ENCODE results near the gene GHRHR.

Gene GHRHR

GRCh38 chr7:30969604-30969970 is 5.8 kb downstream of the GHRHR start:
- DNase-seq = no peak

- no peak for DNase-seq
Observed at GRCh38 chr7:30970074-30970473, 6.3 kb downstream of the GHRHR start.

- DNase-seq = no peak
Observed at GRCh38 chr7:30970594-30971094, 6.9 kb downstream of the GHRHR start.

GRCh38 chr7:30971440-30971839 is 7.7 kb downstream of the GHRHR start:
- no peak for DNase-seq

- no peak for DNase-seq
Observed at GRCh38 chr7:30971840-30972563, 8.2 kb downstream of the GHRHR start.

GRCh38 chr7:30973292-30973691 is 9.5 kb downstream of the GHRHR start:
- DNase-seq = no peak

- no peak for DNase-seq
Observed at GRCh38 chr7:30973791-30974604, 10.2 kb downstream of the GHRHR start.

GRCh38 chr7:30974605-30975255 is 11.0 kb downstream of the GHRHR start:
- no peak for DNase-seq

- DNase-seq = no peak
Observed at GRCh38 chr7:30975256-30975899, 11.6 kb downstream of the GHRHR start.

GRCh38 chr7:30976381-30976780 is 12.6 kb downstream of the GHRHR start:
- DNase-seq = no peak

GRCh38 chr7:30977222-30977621 is 13.5 kb downstream of the GHRHR start:
- no peak for DNase-seq

- no peak for DNase-seq
Observed at GRCh38 chr7:30977896-30978564, 14.3 kb downstream of the GHRHR start.

- DNase-seq = no peak
Observed at GRCh38 chr7:30979027-30979426, 15.3 kb downstream of the GHRHR start.

- DNase-seq = no peak
Observed at GRCh38 chr7:30980194-30980593, 16.4 kb downstream of the GHRHR start.

- no peak for DNase-seq
Observed at GRCh38 chr7:30980751-30981150, 17.0 kb downstream of the GHRHR start.

- peak; percentile 88 for DNase-seq
Observed at GRCh38 chr7:30983042-30983913, 19.5 kb downstream of the GHRHR start.

GRCh38 chr7:30983914-30984247 is 20.1 kb downstream of the GHRHR start:
- no peak for DNase-seq

GRCh38 chr7:30984359-30985107 is 20.8 kb downstream of the GHRHR start:
- DNase-seq = no peak

- DNase-seq = no peak
Observed at GRCh38 chr7:30985756-30986155, 22.0 kb downstream of the GHRHR start.

GRCh38 chr7:30986331-30986730 is 22.6 kb downstream of the GHRHR start:
- no peak for DNase-seq

GRCh38 chr7:30986738-30987137 is 23.0 kb downstream of the GHRHR start:
- DNase-seq = no peak
